Effector CD4-positive, alpha-beta T cell (primary cell): ENCODE results near the gene AKAP9.
"Not testable (repeated sequence)": the region's sequence is repeated elsewhere in the genome, so short reads cannot be mapped to it uniquely, and the experiment has no call there.

Experiments used
- DNase-seq: peaks from one replicate; pipeline ENCODE4 v3.0.0-alpha.2; 2020

The AKAP9 gene

DNA sequence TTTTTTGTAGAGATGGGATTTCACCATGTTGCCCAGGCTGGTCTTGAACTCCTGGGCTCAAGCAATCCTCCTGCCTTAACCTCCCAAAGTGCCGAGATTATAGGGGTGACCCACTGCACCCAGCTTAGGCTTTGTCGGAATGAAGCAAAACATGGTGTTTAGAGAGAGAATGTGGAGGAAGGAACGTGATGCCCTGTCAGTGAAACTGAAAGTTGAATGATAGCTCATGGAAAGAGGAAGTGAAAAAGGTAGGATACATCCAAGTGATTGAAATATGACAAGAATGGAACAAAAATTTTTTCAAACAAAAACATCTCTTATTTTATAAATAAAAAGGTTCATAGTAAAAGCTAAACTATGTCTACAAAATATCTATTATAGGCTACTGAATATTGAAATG lies 5.9 kb downstream of the AKAP9 start:
- no peak for DNase-seq

DNA sequence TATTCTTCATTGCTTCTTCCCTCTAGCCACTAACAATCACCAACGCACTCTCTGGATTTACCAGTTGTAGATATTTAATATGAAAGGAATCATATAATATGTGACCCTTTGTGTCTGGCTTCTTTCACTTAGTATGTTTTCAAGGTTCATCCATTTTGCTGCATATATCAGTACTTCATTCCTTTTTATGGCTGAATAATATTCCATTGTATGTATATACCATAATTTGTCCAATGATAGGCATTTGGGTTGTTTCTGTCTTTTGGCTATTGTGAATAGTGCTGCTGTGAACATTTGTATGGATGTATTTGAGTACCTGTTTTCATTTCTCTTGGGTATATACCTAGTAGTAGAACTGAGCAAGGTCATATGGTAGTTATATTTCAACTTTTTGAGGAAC lies 7.3 kb downstream of the AKAP9 start:
- no peak for DNase-seq

DNA sequence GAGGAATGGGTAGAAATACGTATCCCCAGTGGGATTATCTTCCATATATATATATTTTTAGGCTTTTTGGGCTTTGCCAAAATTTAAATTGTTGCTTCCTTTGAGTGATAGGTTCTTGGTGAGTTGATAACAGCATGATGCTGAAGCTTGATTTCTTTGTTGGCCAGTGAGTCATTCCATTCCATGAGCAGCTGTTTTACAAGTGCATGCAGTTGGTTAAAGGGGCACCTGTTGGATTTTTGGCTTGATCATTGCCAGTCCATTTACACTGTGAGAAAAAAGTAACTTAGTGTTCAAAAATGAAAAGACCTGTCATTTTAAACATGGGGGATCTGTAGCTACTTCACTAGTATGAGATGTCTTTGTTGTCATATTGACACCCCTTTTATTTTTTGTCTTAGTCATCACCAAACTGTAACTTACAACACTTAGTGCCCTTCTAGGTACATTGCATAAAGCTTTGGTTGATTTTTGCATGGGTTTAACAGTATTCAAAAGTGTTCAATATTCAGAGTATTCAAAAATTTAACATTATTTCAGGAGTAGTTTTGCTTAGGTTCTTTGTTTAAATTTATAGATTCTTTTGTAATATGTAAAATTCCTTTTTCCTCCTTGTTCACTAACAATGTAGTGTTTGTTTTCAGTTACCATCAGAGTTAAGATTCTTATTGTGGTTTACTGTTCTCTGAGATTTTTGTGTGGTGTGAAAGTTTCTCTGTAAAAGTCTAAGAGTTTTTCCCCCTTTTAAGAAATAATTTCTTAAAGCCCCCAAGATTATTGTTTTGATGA lies 8.8 kb downstream of the AKAP9 start:
- DNase-seq, result no peak

DNA sequence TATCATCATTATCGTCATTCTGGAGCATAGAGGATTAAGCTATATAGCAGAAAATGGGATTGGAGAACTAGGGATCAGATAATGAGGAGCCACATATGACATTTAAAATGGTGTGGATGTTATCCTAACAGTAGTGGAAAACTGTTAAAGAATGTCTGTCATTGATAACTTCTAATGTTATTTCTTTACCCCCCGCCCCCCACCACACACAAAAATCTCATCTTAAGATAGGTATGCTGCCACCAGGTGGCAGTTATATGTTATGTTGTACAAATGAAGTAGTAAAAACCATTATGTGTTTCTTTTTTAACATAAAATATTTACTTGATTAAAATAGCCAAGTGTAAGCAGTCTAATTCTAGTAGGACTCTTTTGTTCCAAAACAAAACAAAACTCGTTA lies 13.0 kb downstream of the AKAP9 start:
- no peak for DNase-seq

DNA sequence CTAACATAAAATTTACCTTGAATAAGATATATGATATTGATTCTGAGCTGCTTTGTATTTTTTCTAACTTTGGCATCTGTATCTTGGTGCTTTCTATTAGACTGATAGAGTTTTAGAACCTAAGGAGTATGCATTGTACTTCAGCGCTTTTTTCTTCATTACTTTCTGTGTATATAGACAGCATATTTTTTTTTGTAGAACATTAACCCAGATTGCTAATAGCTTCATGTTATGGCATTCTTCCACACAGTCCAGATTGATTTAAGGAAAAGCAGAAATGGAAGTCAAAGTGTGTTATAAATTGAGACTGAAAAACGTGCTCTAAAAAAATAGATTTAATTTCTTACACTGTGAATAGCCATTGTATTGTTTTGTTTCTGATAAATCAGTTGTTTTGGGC lies 15.8 kb downstream of the AKAP9 start:
- not testable (repeated sequence) for DNase-seq

DNA sequence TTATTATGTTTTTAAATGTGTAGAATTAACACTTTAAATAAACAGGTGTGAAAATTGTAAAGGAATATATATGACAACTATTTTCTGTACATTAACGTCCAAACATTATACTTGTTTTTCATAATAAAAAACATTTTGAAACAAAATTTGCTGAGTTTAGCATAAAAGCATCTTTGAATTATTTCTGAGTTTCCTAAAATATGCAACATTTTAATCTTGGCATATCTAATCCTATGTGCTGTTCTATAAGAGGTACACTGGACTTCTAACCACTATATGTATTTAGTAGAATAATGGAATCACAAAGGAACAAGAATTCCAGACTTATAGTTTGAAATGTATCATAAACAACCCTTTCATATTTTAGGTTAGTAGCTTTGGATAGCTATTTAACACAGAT lies 16.6 kb downstream of the AKAP9 start:
- no peak for DNase-seq

DNA sequence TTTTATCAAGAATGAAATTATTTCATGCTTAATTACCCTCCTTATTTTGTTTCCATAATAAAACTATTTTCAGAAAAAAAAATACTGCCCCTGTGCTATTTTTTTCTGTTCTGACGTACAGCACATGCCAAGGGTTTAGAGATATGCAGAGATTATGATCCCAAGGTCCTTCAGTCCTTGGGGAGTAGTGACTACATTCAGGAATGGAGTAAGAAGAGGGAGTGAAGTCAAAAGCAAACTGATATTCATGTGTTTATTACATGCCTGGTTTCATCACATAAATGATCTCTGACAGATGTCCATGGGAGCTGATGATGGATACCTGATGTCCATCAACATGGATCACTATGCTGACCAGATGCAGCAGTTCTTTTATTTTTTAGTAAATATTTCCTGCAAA lies 17.2 kb downstream of the AKAP9 start:
- DNase-seq, result no peak

DNA sequence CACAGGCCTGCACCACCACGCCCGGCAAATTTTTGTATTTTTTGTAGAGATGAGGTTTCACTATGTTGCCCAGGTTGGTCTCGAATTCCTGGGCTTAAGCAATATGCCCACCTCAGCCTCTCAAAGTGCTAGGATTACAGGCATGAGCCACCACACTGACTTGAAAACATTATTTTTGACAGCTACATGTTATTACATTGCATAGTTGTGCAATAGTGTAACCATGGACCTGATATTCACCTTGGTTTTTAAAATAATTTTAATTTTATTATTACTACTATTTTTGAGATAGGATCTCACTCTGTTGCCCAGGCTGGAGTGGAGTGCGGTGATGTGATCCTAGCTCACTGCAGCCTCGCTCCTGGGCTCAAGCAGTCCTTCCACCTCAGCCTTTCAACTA lies 18.4 kb downstream of the AKAP9 start:
- DNase-seq, result no peak

DNA sequence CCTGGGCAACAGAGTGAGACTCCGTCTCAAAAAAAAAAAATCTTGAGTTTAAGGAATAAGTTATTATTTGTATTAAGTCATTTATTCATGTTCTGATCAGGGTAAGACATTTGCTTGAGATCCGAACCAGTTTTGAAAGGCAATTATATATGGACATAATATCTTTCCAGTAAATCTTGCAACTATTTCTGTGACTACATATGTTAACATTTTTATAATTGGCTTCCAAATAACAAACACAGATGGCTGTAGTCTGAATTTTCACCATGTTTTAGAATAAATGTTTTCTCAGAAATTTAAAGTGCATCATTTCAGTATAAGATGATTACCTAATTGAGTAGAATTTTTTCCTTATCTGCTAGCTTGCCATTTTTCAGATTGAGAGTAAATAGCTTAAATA lies 21.2 kb downstream of the AKAP9 start:
- DNase-seq, result no peak

DNA sequence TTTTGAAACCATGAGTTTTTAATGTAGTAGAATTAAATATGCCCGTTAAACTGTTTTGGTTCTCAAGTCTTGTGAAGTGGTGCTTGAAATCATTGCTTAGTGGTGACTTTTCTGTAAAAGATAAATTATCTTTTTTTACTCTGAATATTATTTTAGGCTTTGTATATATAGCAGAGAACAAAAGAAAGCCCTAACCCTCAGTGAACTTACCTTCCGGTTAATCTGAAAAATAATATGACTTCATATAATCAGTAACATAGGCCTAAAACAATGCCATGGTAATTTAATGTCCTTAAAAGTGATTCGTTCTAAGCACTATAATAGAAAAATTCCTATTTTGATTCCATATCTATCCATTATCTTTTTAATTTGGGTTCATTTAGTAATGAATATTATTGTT lies 21.8 kb downstream of the AKAP9 start:
- no peak for DNase-seq

DNA sequence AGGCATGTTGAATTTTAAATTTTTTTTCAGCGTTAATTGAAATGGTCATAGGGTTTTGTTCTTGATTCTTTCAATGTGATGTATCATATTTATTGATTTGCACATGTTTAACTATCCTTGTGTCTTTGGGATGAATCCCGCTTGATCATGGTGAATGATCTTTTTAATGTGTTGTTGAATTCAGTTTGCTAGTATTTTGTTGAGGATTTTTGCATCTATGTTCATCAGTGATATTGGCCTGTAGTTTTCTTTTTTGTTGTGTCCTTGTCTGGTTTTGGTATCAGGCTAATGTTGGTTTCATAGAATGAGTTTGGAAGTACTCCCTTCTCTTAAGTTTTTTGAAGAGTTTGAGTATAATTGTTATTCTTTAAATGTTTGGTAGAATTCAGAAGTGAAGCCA lies 26.9 kb downstream of the AKAP9 start:
- not testable (repeated sequence) for DNase-seq

DNA sequence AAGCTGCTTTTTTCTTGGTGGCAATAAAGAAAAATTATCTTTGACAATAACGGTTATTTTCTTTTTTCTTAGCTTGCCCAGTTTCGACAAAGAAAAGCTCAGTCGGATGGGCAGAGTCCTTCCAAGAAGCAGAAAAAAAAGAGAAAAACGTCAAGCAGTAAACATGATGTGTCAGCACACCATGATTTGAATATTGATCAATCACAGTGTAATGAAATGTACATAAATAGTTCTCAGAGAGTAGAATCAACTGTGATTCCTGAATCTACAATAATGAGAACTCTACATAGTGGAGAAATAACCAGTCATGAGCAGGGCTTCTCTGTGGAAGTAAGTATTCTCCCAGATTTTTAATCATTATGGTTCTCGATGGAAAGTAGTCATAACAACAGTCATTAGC lies 33.0 kb downstream of the AKAP9 start:
- no peak for DNase-seq

DNA sequence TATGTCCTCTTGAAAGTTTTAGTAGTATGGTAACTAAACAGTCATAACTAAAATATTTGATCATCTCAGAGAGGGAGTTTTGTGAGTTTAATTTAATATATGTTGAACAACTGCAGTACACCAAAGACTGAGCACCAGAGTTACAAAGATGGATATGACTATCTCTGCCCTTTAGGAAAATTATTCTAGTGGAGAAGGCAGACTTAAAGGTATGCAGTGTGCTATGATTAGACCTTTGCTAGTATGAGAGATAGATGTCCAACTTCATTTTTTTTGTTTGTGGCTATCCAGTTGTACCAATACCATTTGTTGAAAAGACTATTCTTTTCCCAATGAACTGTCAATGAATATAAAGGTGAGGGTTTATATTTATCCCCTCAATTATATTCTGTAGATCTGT lies 33.4 kb downstream of the AKAP9 start:
- no peak for DNase-seq

DNA sequence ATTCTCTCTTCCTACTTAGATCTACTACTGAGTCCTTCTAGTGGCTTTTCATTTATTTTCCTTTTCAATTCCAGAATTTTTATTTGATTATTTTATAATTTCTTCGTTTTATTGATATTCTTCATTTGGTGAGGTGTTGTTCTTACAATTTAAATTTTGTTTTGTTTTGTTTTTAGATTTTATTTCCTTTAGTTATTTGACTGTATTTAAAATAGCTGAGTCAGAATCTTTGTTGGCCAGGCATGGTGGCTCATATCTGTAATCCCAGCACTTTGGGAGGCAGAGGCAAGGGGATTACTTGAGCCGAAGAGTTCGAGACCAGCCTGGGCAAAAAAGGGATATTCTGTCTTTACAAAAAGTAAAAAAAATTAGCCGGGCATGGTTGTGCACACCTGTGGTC lies 36.1 kb downstream of the AKAP9 start:
- DNase-seq, result no peak

DNA sequence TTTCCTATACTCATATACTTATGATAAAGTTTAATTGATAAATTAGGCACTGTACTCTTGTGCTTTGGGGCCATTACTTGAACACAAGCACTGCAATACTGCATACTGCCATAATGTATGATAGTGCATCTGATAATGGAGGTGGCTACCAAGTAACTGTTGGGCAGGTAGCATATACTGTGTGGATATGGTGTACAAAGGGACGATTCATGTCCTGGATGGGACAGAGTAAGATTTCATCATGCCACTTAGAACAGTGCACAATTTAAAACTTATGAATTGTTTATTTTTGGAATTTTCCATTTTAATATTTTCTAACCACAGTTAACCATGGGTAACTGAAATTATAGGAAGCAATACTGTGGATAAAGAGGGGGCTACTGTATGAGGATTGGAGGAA lies 38.9 kb downstream of the AKAP9 start:
- DNase-seq, result no peak

DNA sequence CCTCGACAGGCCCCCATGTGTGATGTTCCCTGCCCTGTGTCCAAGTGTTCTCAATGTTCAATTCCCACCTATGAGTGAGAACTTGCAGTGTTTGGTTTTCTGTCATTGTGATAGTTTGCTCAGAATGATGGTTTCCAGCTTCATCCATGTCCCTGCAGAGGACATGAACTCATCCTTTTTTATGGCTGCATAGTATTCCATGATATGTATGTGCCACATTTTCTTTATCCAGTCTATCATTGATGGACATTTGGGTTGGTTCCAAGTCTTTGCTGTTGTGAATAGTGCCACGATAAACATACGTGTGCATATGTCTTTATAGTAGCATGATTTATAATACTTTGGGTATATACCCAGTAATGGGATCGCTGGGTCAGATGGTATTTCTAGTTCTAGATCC lies 41.7 kb downstream of the AKAP9 start:
- DNase-seq, result not testable (repeated sequence)

DNA sequence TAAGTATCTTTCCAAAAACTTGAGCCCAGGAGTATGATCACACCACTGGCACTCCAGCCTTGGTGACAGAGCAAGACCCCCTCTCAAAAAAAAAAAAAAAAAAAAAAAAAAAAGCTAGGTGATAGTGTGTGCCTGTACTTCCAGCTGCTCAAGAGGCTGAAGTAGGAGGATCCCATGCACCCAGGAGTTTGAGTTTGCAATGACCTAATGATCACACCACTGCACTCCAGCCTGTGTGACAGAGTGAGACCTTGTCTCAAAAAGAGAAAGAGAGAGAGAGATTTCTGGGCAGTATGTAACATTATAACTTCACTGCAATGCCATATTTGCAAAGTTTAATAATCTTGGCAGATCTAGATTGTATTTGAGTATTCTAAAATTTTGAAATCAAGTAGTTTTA lies 47.6 kb downstream of the AKAP9 start:
- no peak for DNase-seq

DNA sequence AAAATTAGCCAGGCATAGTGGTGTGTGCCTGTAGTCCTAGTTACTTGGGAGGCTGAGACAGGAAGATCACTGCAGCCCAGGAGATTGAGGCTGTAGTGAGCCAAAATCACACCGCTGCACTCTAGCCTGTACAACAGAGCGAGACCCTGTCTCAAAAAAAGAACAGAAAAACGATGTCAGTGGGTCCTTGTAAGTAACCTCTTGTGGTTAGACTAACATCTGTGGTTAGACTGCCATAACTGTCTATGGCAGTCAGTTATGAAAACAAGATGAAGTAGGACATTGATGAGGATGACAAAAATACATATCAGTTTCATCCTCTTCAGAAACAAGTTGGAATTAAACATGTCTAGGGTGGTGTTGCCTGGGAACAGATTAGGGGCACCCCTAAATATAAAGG lies 53.3 kb downstream of the AKAP9 start:
- DNase-seq, result no peak

DNA sequence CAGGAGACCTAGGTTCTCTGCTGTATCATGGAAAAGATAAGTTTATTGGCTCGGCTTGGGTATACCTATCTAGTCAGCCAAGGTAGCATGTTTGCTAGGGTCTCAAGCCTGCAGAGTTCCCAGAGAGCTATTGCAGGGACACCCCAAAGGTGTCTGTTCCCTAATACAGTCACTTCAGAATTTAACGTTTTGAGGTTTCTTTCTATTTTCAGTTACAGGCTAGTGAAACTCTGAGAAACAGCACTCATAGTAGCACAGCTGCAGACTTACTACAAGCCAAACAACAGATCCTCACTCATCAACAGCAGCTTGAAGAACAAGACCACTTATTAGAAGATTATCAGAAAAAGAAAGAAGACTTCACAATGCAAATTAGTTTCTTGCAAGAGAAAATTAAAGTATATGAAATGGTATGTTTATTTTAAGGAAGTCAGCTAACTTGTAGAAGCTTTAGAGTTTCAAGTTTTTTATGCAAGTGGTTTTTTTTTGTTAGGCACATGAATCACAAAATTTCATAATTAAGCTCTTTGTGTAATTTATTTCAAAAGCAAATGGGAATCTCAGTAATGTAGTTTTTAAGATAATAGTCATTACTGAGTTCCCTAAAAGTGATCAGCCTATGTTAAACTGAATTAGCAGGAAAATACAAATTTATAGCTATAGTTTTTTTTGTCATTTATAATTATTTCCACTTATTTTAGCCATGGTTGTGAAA lies 54.9 kb downstream of the AKAP9 start:
- no peak for DNase-seq

DNA sequence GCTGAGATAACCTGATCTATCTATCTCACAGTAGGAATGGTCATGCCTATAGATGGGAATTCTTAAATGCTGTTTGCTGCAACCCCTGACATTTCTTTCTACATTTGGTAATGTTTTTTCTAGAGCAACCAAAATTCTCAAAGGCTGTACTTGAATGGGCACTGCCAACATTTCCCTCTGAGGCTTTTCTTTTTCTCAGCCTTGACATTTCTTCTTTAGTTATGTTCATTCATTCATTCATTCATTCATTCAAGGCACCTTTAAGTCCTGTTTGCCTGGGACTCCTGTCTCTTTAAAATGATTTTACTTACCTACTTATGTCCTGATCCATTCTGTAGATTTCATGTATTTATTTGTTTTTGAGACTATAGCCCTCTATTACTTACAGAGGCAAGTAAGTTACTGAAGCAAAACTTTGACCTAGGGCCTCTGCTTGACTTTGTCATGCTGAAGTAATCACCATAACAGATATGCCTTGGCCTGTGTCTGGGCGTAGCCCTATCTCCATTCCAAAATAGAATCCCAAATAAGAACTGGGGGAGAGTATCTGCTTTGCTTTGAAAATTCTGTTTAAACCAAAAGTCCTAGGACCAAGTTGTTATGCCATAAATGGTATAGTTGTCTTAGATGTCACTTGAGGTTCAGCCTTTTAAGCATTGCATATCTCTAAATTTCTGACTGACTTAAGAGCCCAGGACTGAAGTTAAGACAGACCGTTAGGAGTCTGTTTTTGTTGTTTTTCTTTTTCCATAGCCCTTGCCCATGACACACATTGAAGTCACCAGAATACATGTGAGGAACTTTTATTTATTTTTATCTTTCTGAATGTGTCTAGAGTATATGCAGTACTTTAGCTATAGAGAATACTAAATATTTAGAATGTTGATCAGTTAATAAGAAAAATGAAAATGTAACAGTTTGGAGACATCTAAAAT lies 59.2 kb downstream of the AKAP9 start:
- no peak for DNase-seq

DNA sequence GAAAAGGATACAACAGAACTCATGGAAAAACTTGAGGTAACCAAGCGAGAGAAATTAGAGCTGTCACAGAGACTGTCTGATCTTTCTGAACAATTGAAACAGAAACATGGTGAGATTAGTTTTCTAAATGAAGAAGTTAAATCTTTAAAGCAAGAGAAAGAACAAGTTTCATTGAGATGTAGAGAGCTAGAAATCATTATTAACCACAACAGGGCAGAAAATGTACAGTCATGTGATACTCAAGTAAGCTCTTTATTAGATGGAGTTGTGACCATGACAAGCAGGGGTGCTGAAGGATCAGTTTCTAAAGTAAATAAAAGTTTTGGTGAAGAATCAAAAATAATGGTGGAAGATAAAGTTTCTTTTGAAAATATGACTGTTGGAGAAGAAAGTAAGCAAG lies 62.1 kb downstream of the AKAP9 start:
- DNase-seq, result no peak

DNA sequence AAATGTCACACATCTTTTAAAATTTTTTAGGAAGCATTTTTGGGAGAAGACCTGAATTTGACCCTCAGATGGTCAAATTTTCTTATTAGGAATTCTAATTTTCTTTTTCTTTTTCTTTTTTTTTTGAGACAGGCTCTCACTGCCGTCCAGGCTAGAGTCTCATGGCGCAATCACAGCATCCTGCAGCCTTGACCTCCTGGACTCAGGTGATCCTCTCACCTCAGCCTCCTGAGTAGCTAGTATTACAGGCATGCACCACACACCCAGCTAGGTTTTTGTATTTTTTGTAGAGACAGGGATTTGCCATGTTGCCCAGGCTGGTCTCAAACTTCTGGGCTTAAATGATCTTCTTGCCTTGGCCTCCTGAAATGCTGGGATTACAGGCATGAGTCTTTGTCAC lies 65.4 kb downstream of the AKAP9 start:
- DNase-seq, result no peak

DNA sequence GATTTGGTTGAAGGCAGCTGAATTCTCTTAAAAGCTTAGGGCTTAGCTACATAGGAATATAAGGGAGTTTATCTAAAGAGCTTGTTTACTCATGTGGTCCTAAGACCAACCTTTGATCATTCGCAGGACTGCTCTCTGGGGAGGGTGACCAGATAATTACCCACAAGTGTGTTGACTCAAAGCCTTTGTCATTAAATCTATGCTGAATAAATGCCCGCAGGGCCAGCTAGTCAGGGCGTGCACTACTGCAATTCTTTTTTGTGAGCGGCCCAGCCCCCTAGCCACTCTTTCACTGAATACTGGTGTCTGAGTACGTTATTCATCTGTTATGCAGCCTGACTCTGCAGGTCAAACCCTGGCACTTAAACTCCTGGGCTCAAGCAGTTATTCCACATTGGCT lies 69.6 kb downstream of the AKAP9 start:
- no peak for DNase-seq

DNA sequence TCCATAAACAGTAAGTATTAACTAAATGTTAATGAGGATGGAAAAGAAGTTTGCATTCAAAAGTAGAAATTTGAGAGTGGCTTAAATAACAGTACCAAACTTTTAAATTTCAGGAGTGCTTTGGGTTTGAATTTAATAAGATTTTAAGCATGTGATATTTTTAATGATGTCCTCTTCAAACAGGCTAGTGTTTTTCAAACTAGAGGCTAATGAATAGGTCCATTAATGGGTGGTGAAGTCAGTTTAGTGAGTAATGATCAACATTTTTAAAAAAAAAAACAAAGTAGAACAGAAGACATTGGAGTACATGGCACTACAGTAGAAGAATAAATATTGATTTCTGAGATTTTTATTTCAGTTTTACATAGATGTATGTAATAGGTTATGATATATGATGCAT lies 72.9 kb downstream of the AKAP9 start:
- DNase-seq, result no peak
